ENCODE measurements around the gene FOXM1.

- TF ChIP-seq, protein P1, sequence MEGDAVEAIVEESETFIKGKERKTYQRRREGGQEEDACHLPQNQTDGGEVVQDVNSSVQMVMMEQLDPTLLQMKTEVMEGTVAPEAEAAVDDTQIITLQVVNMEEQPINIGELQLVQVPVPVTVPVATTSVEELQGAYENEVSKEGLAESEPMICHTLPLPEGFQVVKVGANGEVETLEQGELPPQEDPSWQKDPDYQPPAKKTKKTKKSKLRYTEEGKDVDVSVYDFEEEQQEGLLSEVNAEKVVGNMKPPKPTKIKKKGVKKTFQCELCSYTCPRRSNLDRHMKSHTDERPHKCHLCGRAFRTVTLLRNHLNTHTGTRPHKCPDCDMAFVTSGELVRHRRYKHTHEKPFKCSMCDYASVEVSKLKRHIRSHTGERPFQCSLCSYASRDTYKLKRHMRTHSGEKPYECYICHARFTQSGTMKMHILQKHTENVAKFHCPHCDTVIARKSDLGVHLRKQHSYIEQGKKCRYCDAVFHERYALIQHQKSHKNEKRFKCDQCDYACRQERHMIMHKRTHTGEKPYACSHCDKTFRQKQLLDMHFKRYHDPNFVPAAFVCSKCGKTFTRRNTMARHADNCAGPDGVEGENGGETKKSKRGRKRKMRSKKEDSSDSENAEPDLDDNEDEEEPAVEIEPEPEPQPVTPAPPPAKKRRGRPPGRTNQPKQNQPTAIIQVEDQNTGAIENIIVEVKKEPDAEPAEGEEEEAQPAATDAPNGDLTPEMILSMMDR (IDR thresholded peaks at IDR 0.05), result no peak
- no peak for TF ChIP-seq POLR2A (IDR thresholded peaks at IDR 0.05)
Measured at GRCh38 chr12:2835691-2836403, 41.1 kb downstream of the FOXM1 start.
